Epithelial cell of alveolus of lung (primary cell): ENCODE results near the gene CERS5. TPM values are rescaled to one million over a fixed set of nuclear protein-coding genes. Genes with fewer than 3 reads are reported as not detected.

Experiments used
- total RNA-seq: library from RNA; depleted of rRNA; stranded (reverse); fragments of >200 nt; gene quantifications from 2 replicates; pipeline ENCODE4 v1.2.1, GENCODE V29; 2015

CERS5 gene, protein sequence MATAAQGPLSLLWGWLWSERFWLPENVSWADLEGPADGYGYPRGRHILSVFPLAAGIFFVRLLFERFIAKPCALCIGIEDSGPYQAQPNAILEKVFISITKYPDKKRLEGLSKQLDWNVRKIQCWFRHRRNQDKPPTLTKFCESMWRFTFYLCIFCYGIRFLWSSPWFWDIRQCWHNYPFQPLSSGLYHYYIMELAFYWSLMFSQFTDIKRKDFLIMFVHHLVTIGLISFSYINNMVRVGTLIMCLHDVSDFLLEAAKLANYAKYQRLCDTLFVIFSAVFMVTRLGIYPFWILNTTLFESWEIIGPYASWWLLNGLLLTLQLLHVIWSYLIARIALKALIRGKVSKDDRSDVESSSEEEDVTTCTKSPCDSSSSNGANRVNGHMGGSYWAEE
- 26.3 and 42.0 TPM in 2 replicates for total RNA-seq

DNA sequence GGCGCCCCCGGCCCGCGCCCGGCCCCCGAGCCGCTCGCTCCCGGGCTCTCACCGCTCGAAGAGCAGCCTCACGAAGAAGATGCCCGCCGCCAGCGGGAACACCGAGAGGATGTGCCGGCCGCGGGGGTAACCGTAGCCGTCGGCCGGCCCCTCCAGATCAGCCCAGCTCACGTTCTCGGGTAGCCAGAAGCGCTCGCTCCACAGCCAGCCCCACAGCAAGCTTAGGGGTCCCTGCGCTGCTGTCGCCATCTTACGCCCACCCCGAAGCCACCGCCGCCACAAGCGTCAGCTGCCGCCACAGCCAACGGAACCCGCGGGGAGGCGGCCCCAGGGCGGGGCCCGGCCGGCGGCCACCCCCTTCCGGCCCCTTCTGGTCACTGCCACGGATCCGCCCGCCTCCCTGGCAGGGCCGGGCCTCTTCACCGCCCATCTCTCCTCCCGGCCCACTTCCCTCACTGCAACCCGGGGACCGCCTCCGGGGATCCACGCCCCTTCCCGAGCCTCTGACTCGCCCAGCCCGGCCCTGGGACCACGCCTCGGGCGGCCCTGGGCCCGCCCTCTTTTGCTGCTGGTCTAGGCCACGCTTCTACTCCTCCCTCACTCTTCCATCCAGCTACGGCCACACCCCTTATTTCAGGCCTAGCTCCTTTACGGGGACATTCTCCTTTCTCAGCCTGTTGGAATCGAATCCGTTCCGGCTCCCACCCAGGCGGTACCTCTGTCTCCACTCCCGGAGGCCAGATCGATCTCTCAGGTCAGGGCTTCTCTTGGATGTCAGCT lies at the start of gene CERS5:
Gene CERS5 (minus strand): TSS at position 321 of the 780 bp plus-strand sequence. CDS start 72 bp downstream, at position 249.

DNA sequence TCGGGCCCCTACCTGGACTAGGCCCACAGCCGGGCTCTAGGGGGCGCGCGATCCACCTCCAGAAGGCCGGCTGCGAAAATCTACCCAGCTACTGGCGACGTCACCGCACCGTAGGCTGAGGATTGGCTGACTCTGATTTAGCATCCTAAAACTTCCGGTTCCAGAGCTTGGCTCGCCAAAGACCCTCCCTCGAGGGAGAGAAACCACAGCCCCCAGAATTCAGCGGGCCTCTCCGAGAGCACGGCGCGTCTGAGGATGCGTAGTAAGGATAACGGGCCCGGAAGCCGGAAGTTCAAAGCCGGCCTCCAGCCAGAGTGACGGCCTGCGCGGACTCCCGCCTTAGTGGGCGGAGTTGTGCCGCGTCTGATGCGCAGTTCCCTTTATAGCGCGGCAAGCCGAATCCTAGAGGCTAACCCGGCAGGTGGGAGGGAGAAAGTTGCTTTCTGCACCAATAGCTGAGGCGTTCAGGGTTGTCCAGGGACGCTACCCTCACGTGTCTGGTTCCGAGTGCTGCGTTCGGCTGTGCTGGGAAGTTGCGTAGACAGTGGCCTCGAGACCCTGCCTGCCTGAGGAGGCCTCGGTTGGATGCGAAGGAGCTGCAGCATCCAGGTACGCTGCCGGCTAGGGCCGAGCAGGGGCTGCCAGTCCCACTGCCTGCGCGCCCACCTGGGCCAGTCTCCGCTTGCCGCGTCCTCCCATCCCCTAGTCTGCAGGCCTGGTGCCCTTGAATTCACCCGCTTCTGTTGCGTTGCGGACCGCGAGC lies 55.3 kb downstream of the CERS5 start, which contains the start of gene COX14:
Gene COX14 (plus strand): TSS at position 544 of the 763 bp plus-strand sequence. CDS start 7,808 bp downstream, outside the sequence.

DNA sequence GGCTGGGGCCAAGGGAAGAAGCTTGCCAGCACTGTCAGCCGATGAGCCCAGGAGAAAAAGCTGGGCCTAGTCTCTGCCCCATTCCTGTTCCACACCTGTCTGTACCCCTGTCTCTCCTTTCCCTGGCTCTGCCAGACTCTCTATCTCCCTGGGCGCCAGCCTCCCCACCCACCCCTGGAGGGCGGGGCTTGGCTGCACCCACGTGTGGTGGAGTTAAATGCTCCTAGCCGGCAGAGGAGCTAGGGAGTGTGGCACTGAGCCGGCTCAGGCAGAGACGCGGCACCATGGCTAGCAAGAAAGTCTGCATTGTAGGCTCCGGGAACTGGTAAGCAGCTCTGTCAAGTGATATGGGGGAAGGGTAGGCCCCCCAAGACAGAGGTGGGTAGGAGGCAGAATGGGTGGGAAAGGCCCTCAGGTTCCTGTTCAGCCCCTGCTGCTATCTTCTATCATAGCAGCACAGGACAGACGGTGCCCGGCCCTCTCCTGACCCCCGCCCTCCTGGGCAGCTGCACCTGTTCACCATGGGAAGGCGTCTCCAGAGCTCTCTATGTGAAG lies 63.3 kb downstream of the CERS5 start, which contains the start of gene GPD1:
Gene GPD1 (plus strand): TSS at position 242 of the 555 bp plus-strand sequence. CDS start 43 bp downstream, at position 285.

DNA sequence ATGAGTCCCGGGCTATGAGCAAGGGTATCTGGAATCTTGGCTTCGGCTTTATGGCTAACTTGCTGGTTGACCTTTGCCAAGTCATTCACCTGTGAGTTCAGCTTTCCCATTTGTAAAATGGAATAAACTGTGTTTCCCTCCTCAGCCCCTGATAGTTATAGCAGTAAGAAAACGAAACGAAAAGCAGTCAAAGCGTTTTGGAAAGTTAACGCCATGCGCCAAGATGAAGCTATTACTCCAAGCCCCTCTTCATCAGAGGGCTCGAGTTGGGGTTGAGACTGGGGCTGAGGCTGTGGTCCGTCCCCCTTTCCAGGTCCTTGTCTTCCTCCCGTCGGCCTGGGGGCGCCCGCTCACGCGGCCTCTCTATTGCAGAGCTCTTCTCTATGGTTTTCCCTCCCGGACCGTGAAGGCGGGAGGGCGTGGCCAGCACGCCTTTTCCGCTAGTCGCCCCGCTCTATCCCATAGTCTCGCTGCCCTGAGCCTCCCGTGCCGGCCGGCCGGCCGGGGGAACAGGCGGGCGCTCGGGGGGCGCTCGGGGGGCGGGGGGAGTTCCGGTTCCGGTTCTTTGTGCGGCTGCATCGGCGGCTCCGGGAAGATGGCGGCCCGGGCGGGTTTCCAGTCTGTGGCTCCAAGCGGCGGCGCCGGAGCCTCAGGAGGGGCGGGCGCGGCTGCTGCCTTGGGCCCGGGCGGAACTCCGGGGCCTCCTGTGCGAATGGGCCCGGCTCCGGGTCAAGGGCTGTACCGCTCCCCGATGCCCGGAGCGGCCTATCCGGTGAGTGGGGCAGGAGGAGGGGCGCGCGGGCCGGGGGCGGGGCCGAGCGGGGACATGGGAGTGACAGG lies 82.2 kb downstream of the CERS5 start, which contains the start of gene SMARCD1:
Gene SMARCD1 (plus strand): TSS at position 568 of the 840 bp plus-strand sequence. CDS start 28 bp downstream, at position 596.

Other genes with a start within 250 kb of the CERS5 start
- gene AQP2, start 216.6 kb downstream of the CERS5 start, total RNA-seq, result not detected in 2 replicates
- gene AQP5, start 205.5 kb downstream of the CERS5 start, total RNA-seq, result not detected in 2 replicates
- gene AQP6, start 194.4 kb downstream of the CERS5 start, total RNA-seq, result not detected in 2 replicates
- gene RACGAP1, start 141.9 kb downstream of the CERS5 start, total RNA-seq, result 24.2 and 43.2 TPM in 2 replicates
- 3.1 and 14.3 TPM in 2 replicates for gene ASIC1, start 109.8 kb downstream of the CERS5 start, total RNA-seq
- gene SMARCD1, start 82.0 kb downstream of the CERS5 start, total RNA-seq, result 56.8 and 108 TPM in 2 replicates
- gene GPD1, start 63.4 kb downstream of the CERS5 start, total RNA-seq, result 0.16 TPM in 1 of 2 replicates, not detected in the other
- gene COX14, start 55.1 kb downstream of the CERS5 start, total RNA-seq, result 19.8 and 48.6 TPM in 2 replicates
- 43.3 and 54.6 TPM in 2 replicates for gene LIMA1, start 116.2 kb upstream of the CERS5 start, total RNA-seq
- not detected in 2 replicates for gene FAM186A, start 229.2 kb upstream of the CERS5 start, total RNA-seq
- gene LARP4, start 233.5 kb upstream of the CERS5 start, total RNA-seq, result 17.7 and 26.3 TPM in 2 replicates